KMS-11 (cell line): ENCODE data around the gene HDAC11.
"Not testable (repeated sequence)": the region's sequence is repeated elsewhere in the genome, so short reads cannot be mapped to it uniquely, and the experiment has no call there.

Experiments used
- H2AFZ ChIP-seq: fragments of 200-600 bp; sonication (generic); 2 replicates; pipeline ENCODE4 v1.6.1; 2016; ENCODE audit warnings: antibody characterized with exemption, mixed run types, low read depth
- H3K27ac ChIP-seq: fragments of 200-600 bp; sonication (generic); 2 replicates; pipeline ENCODE4 v1.6.1; 2016; ENCODE audit warnings: mild to moderate bottlenecking, mixed run types
- H3K27me3 ChIP-seq: fragments of 200-600 bp; sonication (generic); 2 replicates; pipeline ENCODE4 v1.6.1; 2017; ENCODE audit warnings: mild to moderate bottlenecking, low read depth, mixed run types, moderate library complexity; ENCODE audit not compliant: insufficient read depth
- H3K36me3 ChIP-seq: fragments of 200-600 bp; sonication (generic); 2 replicates; pipeline ENCODE4 v1.6.1; 2017; ENCODE audit warnings: mild to moderate bottlenecking, mixed run types; ENCODE audit not compliant: insufficient read depth
- H3K4me1 ChIP-seq: fragments of 200-600 bp; sonication (generic); 2 replicates; pipeline ENCODE4 v1.6.1; 2016; ENCODE audit warnings: mild to moderate bottlenecking, low read depth, mixed run types; ENCODE audit not compliant: poor library complexity, severe bottlenecking
- H3K4me2 ChIP-seq: fragments of 200-600 bp; sonication (generic); 2 replicates; pipeline ENCODE4 v1.7.0; 2016; ENCODE audit warnings: mild to moderate bottlenecking, mixed run types
- H3K4me3 ChIP-seq: fragments of 200-600 bp; sonication (generic); IDR thresholded peaks from 2 replicates; pipeline ENCODE4 v1.6.1; 2017; ENCODE audit warnings: low read depth, low read length, mixed read lengths; ENCODE audit not compliant: insufficient read depth
- H3K79me2 ChIP-seq: fragments of 200-600 bp; sonication (generic); 2 replicates; pipeline ENCODE4 v1.6.1; 2016; ENCODE audit warnings: low read depth, mixed run types; ENCODE audit not compliant: insufficient read depth
- H3K9ac ChIP-seq: fragments of 200-600 bp; sonication (generic); 2 replicates; pipeline ENCODE4 v1.6.1; 2016; ENCODE audit warnings: mild to moderate bottlenecking, mixed run types
- H4K20me1 ChIP-seq: fragments of 200-600 bp; sonication (generic); 2 replicates; pipeline ENCODE4 v1.6.1; 2016; ENCODE audit warnings: mild to moderate bottlenecking, mixed run types; ENCODE audit not compliant: insufficient read depth
- TF ChIP-seq, protein P1 (sequence below): fragments of 200-600 bp; sonication (generic); conservative IDR thresholded peaks from 2 replicates; pipeline ENCODE4 v1.6.1; 2017; ENCODE audit warnings: low read depth, mild to moderate bottlenecking, antibody characterized with exemption, low read length, moderate library complexity, mixed read lengths

HDAC11 gene, protein sequence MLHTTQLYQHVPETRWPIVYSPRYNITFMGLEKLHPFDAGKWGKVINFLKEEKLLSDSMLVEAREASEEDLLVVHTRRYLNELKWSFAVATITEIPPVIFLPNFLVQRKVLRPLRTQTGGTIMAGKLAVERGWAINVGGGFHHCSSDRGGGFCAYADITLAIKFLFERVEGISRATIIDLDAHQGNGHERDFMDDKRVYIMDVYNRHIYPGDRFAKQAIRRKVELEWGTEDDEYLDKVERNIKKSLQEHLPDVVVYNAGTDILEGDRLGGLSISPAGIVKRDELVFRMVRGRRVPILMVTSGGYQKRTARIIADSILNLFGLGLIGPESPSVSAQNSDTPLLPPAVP

DNA sequence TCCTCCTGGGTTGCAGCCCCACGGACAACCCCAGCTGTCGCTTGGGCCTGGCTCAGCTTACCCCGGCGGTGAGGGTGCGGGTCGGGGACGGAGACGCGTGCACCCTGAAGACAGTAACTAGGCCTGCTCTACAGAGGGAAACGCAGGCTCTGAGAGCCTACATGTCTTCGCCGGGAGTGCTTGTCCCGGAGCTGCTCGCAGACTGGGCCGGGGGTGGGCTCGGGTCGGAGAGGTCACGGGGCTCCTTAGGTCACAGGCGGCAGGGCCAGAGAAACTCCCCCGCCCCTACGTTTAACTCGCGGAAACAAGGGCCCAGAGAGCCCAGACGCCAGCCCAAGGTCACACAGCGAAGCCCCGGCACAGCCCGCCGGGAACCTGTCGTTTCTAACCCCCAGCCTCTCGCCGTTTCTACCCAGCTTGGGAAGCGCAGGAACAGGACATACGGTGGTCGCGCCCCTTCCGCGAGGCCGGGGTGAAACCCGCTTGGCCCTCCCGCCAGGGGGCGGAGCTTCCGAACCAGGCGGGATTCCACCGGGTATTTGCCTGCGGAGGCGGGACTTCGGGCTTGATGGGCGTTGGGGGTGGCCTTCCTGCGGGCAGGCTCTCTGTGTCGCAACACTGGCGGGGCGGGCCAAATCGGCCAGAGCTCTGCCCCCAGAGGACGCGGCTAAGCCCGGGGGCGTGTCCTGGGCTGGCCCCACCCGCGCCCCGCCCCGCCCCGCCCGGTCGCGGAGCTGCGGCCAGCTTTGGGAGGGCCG, at the start of gene HDAC11:
Gene HDAC11 (plus strand): TSS at position 725 of the 758 bp plus-strand sequence. CDS start 42 bp downstream, outside the sequence.
- Histone ChIP-seq H2AFZ (peak within 1 kb of the TSS; percentile 79), H3K79me2 (no peaks in the 10 kb centered on the region), H3K4me2 (peak within 1 kb of the TSS; percentile 51), H3K27me3 (no peaks in the 10 kb centered on the region), H3K9ac (peak within 1 kb of the TSS; percentile 63; the same call in 1 of the 2 replicates), H3K27ac (no peak within 1 kb of the TSS), H4K20me1 (no peaks in the 10 kb centered on the region), H3K4me1 (peaks cover 32% of the 10 kb centered on the region), H3K36me3 (no peaks in the 10 kb centered on the region), H3K4me3 (peak within 1 kb of the TSS; percentile 28)
- TF ChIP-seq, protein P1, sequence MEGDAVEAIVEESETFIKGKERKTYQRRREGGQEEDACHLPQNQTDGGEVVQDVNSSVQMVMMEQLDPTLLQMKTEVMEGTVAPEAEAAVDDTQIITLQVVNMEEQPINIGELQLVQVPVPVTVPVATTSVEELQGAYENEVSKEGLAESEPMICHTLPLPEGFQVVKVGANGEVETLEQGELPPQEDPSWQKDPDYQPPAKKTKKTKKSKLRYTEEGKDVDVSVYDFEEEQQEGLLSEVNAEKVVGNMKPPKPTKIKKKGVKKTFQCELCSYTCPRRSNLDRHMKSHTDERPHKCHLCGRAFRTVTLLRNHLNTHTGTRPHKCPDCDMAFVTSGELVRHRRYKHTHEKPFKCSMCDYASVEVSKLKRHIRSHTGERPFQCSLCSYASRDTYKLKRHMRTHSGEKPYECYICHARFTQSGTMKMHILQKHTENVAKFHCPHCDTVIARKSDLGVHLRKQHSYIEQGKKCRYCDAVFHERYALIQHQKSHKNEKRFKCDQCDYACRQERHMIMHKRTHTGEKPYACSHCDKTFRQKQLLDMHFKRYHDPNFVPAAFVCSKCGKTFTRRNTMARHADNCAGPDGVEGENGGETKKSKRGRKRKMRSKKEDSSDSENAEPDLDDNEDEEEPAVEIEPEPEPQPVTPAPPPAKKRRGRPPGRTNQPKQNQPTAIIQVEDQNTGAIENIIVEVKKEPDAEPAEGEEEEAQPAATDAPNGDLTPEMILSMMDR, result no peak

DNA sequence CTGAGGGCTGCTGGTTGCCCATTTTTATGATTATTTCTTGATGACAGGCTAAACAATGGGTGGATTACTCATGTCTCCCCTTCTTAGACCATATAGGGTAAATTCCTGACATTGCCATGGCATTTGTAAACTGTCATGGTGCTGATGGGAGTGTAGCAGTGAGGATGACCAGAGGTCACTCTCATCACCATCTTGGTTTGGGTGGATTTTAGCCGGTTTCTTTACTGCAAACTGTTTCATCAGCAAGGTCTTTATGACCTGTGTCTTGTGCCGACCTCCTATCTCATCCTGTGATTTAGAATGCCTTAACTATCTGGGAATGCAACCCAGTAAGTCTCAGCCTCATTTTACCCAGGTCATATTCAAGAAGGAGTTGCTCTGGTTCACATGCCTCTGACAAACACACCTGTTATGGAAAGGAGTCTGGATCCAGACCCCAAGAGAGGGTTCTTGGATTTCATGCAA, 49.7 kb upstream of the HDAC11 start:
- H3K4me2 ChIP-seq, H3K9ac ChIP-seq, H4K20me1 ChIP-seq, H3K4me1 ChIP-seq, H3K27ac ChIP-seq, H3K27me3 ChIP-seq, H3K79me2 ChIP-seq, H2AFZ ChIP-seq, H3K4me3 ChIP-seq, H3K36me3 ChIP-seq: not testable (repeated sequence)

DNA sequence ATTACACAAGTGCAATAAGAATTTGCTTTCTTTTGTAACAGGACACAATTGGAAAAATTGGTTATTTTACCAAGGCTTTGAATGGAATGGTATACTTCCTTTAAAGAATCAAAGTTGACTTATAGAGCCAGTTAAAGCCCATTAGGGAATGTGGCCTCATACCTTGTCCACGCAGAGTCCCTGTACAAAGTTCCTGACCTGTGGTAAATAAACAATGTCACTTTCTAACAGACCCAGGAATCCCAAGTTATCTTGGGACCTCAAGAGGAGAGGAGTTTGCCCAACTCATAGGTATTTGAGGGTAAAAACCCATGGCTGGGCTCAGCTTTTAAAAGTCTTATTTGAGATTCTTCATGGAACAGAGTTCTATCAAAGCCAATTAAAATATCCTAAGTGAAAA, 48.0 kb upstream of the HDAC11 start:
- H3K27ac ChIP-seq, result no peak overlapping the region
- H3K4me2 ChIP-seq, result no peak overlapping the region
- TF ChIP-seq, protein P1, result no peak

DNA sequence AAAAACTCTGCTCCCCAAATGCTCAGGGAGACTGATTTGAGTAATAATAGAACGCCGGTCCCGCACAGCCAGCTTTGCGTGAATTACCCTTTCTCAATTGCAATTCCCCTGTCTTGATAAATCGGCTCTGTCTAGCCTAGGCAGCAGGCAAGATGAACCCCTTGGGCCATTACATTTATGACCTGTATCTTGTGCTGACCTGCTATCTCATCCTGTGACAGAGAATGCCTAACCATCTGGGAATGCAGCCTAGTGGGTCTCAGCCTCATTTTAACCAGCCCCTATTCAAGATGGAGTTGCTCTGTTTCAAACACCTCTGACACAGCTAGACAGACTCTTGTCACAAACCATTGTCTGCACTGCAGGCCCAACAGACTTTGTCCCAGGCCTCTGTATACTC, 46.2 kb upstream of the HDAC11 start:
- Histone ChIP-seq H3K36me3 (no peaks in the 10 kb centered on the region), H3K79me2 (no peaks in the 10 kb centered on the region), H3K9ac (no peak overlapping the region), H3K4me3 (no peak overlapping the region), H3K27ac (no peak overlapping the region), H3K4me1 (no peaks in the 10 kb centered on the region), H3K4me2 (no peak overlapping the region), H3K27me3 (no peaks in the 10 kb centered on the region), H2AFZ (no peak overlapping the region), H4K20me1 (no peaks in the 10 kb centered on the region)
- TF ChIP-seq, protein P1, result no peak

More for the DNA sequence above, 48.0 kb upstream of the HDAC11 start:
- Histone ChIP-seq H3K4me1 (peaks cover 9% of the 10 kb centered on the region), H3K27me3 (no peaks in the 10 kb centered on the region), H3K4me3 (no peak overlapping the region), H3K36me3 (no peaks in the 10 kb centered on the region), H3K79me2 (no peaks in the 10 kb centered on the region), H4K20me1 (no peaks in the 10 kb centered on the region), H3K9ac (no peak overlapping the region), H2AFZ (no peak overlapping the region)

DNA sequence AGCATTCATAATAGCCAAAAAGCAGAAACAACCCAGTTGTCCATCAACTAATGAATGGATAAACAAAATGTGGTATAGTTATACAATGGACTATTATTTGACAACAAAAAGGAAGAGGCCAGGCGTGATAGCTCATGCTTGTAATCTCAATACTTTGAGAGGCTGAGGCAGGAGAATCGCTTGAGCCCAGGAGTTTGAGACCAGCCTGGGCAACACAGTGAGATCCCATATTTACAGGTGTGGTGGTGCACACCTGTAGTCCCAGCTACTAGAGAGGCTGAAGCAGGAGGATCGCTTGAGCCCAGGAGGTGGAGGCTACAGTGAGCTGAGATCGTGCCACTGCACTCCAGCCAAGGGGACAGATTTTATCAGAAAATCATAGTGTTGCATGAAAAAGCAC, 43.9 kb upstream of the HDAC11 start:
- H3K36me3 ChIP-seq, H3K79me2 ChIP-seq: not testable (repeated sequence)

More for the DNA sequence above, 43.9 kb upstream of the HDAC11 start:
- H3K4me2 ChIP-seq, H3K4me3 ChIP-seq, H4K20me1 ChIP-seq, H3K9ac ChIP-seq, H3K27ac ChIP-seq, H2AFZ ChIP-seq, H3K27me3 ChIP-seq, H3K4me1 ChIP-seq: not testable (repeated sequence)
